ENCODE results near the gene AGFG2.

DNA sequence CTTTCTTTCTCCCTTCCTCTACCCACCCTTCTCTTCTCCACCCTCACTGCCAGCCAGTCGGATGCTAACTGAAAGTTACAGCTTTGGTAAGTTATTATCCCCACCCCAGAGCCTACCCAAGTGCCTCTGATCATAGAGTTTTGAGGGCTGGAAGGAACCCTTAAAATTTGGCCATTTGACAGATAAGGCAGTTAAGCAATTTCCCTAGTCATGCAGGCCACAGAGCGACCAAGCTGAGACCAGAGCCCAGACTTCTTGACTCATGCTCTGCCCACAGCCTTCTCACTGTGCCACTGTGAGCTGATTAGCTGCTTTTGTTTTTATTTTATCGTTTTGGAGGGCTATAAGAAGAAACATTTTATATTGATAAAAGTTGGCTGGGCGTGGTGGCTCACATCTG, 17.5 kb downstream of the AGFG2 start:
- no peak for TF ChIP-seq POLR2A (IDR thresholded peaks at IDR 0.05; ENCODE audit: low read depth, low read length)
- TF ChIP-seq, protein P1, sequence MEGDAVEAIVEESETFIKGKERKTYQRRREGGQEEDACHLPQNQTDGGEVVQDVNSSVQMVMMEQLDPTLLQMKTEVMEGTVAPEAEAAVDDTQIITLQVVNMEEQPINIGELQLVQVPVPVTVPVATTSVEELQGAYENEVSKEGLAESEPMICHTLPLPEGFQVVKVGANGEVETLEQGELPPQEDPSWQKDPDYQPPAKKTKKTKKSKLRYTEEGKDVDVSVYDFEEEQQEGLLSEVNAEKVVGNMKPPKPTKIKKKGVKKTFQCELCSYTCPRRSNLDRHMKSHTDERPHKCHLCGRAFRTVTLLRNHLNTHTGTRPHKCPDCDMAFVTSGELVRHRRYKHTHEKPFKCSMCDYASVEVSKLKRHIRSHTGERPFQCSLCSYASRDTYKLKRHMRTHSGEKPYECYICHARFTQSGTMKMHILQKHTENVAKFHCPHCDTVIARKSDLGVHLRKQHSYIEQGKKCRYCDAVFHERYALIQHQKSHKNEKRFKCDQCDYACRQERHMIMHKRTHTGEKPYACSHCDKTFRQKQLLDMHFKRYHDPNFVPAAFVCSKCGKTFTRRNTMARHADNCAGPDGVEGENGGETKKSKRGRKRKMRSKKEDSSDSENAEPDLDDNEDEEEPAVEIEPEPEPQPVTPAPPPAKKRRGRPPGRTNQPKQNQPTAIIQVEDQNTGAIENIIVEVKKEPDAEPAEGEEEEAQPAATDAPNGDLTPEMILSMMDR (conservative IDR thresholded peaks at IDR 0.05; ENCODE audit: low read depth, low read length), result no peak
- TF ChIP-seq USF2 (IDR thresholded peaks at IDR 0.05; ENCODE audit: low read depth, low read length), result no peak
- no peak for TF ChIP-seq MAFK (IDR thresholded peaks at IDR 0.05; ENCODE audit: low read depth, low read length)
- TF ChIP-seq RAD21 (IDR thresholded peaks at IDR 0.05; ENCODE audit: low read length), result no peak
- TF ChIP-seq MAZ (IDR thresholded peaks at IDR 0.05; ENCODE audit: borderline replicate concordance, low read depth, low read length), result no peak
- TF ChIP-seq SMC3 (IDR thresholded peaks at IDR 0.05; ENCODE audit: low read depth, low read length), result no peak
- TF ChIP-seq CEBPB (IDR thresholded peaks at IDR 0.05; ENCODE audit: low read depth, low read length), result peak; percentile 79
- TF ChIP-seq BHLHE40 (IDR thresholded peaks at IDR 0.05; ENCODE audit: low read depth, low read length), result no peak
- TF ChIP-seq RCOR1 (IDR thresholded peaks at IDR 0.05; ENCODE audit: insufficient replicate concordance, low read length), result no peak
